Colonic mucosa (tissue), 4 donors: ENCODE results near the gene OPN1LW. TPM values are rescaled to one million over a fixed set of nuclear protein-coding genes. Genes with fewer than 3 reads are reported as not detected.
"Not testable (repeated sequence)": the region's sequence is repeated elsewhere in the genome, so short reads cannot be mapped to it uniquely, and the experiment has no call there.

Experiments
- DNase-seq: peaks from one replicate; pipeline ENCODE4 v3.0.0-alpha.2; 2020
- H3K27ac ChIP-seq: fragments of 200-600 bp; one replicate; pipeline ENCODE4 v1.8.0; 2021
- H3K27me3 ChIP-seq: fragments of 200-600 bp; one replicate; pipeline ENCODE4 v1.8.0; 2021
- H3K36me3 ChIP-seq: fragments of 200-600 bp; one replicate; pipeline ENCODE4 v1.8.0; 2021
- H3K4me1 ChIP-seq: fragments of 200-600 bp; one replicate; pipeline ENCODE4 v1.8.0; 2021; ENCODE audit warnings: mild to moderate bottlenecking
- H3K4me3 ChIP-seq: fragments of 200-600 bp; one replicate; pipeline ENCODE4 v1.8.0; 2021
- H3K9ac ChIP-seq, 2 donors: one replicate each; pipeline ENCODE4 v1.7.0; 2013; ENCODE audit warnings: control low read depth in 2 of 2, low read depth in 2 of 2, low read length in 2 of 2
- H3K9me3 ChIP-seq: fragments of 200-600 bp; one replicate; pipeline ENCODE4 v1.8.0; 2021
- intact Hi-C: fragments of 100-400 bp; cut with DNase I; formaldehyde crosslinking; loops from one replicate; pipeline ENCODE4 v1.14.1; 2022
- total RNA-seq, 2 donors: library from RNA; stranded (reverse); fragmentation: NEBNext Ultra II Directional in 1 of 2; extraction: Animal tissue kit (Norgen Biotek cat#: 25700) in 1 of 2; gene quantifications; one replicate each; pipeline ENCODE4 v1.2.1, GENCODE V29; 2021
- TF ChIP-seq, protein P1 (sequence below): fragments of 200-600 bp; IDR thresholded peaks from one replicate; pipeline ENCODE4 v1.8.0; 2022; ENCODE audit warnings: antibody characterized with exemption, mild to moderate bottlenecking
- donor health status: healthy.
- donor health status: DM: no; HTN: no; CAD: no.
- donor health status: DM: no; HTN: no; CAD: no.

The OPN1LW gene
- total RNA-seq, 2 donors from 2014 or later, result not detected

- H3K9ac ChIP-seq, result no peak overlapping the region
- no peaks in the 10 kb centered on the region for H3K36me3 ChIP-seq
- TF ChIP-seq, protein P1, sequence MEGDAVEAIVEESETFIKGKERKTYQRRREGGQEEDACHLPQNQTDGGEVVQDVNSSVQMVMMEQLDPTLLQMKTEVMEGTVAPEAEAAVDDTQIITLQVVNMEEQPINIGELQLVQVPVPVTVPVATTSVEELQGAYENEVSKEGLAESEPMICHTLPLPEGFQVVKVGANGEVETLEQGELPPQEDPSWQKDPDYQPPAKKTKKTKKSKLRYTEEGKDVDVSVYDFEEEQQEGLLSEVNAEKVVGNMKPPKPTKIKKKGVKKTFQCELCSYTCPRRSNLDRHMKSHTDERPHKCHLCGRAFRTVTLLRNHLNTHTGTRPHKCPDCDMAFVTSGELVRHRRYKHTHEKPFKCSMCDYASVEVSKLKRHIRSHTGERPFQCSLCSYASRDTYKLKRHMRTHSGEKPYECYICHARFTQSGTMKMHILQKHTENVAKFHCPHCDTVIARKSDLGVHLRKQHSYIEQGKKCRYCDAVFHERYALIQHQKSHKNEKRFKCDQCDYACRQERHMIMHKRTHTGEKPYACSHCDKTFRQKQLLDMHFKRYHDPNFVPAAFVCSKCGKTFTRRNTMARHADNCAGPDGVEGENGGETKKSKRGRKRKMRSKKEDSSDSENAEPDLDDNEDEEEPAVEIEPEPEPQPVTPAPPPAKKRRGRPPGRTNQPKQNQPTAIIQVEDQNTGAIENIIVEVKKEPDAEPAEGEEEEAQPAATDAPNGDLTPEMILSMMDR, result no peak
- intact Hi-C loops, result no loop called here
- no peaks in the 10 kb centered on the region for H3K27me3 ChIP-seq
- DNase-seq, result no peak
- H3K9me3 ChIP-seq, result no peaks in the 10 kb centered on the region
- no peak overlapping the region for H3K27ac ChIP-seq
- no peaks in the 10 kb centered on the region for H3K4me1 ChIP-seq
- no peak overlapping the region for H3K4me3 ChIP-seq
These were observed 1.7 kb upstream of the OPN1LW start for GRCh38 chrX:154142386-154142785.

- Histone ChIP-seq H3K4me1 (no peaks in the 10 kb centered on the region), H3K4me3 (no peak overlapping the region), H3K27ac (no peak overlapping the region), H3K36me3 (no peaks in the 10 kb centered on the region), H3K27me3 (no peaks in the 10 kb centered on the region), H3K9me3 (no peaks in the 10 kb centered on the region), H3K9ac (no peak overlapping the region)
- TF ChIP-seq, protein P1, result no peak
- intact Hi-C loops, result no loop called here
- DNase-seq, result no peak
These were observed 895 bp upstream of the OPN1LW start for GRCh38 chrX:154142950-154143745.

GRCh38 chrX:154151030-154151429, 7.0 kb downstream of the OPN1LW start:
- H3K4me1 ChIP-seq, H3K4me3 ChIP-seq, H3K9ac ChIP-seq, H3K27ac ChIP-seq, intact Hi-C loops, H3K36me3 ChIP-seq, H3K27me3 ChIP-seq, H3K9me3 ChIP-seq, DNase-seq: not testable (repeated sequence)

GRCh38 chrX:154156221-154156620, 12.2 kb downstream of the OPN1LW start:
- H3K9me3 ChIP-seq, H3K27me3 ChIP-seq, intact Hi-C loops, H3K36me3 ChIP-seq, H3K9ac ChIP-seq, H3K4me3 ChIP-seq, H3K27ac ChIP-seq, H3K4me1 ChIP-seq, DNase-seq: not testable (repeated sequence)

- H3K27me3 ChIP-seq, H3K9me3 ChIP-seq, H3K4me1 ChIP-seq, H3K4me3 ChIP-seq, H3K27ac ChIP-seq, DNase-seq, H3K36me3 ChIP-seq, intact Hi-C loops, H3K9ac ChIP-seq: not testable (repeated sequence)
These were observed 13.2 kb downstream of the OPN1LW start for GRCh38 chrX:154157207-154157606.

DNA sequence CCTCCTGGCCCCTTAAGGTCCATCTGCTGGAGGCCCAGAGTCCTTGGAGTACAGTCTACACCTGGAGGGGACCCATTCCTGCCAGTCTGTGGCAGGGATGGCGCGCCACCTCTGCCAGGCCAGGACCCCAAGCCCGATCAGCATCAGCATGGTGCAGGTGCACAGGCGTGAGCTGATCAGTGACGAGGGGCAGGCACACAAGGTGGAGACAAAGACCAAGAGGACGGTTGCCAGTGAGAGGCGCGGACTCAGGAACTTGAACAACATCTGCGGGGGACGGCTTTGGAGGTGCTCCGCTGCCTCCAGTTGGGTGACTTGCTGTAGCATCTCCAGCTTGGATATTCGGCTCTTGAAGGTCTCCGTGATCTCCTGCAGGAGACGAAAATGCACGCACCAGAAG, 15.3 kb downstream of the OPN1LW start:
- H3K27ac ChIP-seq, H3K4me1 ChIP-seq, DNase-seq, H3K9me3 ChIP-seq, H3K27me3 ChIP-seq, H3K36me3 ChIP-seq, H3K4me3 ChIP-seq, intact Hi-C loops, H3K9ac ChIP-seq: not testable (repeated sequence)

DNA sequence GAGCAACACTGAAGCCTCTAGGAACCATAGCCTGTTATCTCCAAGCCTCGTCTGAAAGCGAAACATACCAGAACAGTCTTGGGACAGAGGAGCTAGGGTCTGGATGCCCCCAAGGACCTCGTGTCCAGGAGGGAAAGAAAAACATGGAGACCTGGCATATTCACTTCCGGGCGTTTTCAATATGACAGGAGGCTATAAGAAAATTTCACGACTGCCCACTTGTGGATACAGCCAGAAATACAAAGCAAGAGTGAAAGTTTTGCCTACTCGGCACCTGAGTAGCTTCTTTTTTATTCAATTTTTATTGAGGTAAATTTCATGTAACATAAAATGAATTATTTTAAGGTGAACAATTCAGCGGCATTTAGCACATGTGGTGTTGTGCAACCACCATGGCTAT, 20.9 kb downstream of the OPN1LW start:
- DNase-seq, H3K27ac ChIP-seq, H3K9me3 ChIP-seq, intact Hi-C loops, H3K36me3 ChIP-seq, H3K4me1 ChIP-seq, H3K27me3 ChIP-seq, H3K9ac ChIP-seq, H3K4me3 ChIP-seq: not testable (repeated sequence)

GRCh38 chrX:154168384-154168783, 24.3 kb downstream of the OPN1LW start:
- intact Hi-C loops, H3K36me3 ChIP-seq, H3K27ac ChIP-seq, H3K27me3 ChIP-seq, H3K9me3 ChIP-seq, DNase-seq, H3K4me1 ChIP-seq, H3K4me3 ChIP-seq, H3K9ac ChIP-seq: not testable (repeated sequence)

GRCh38 chrX:154172535-154172943, 28.5 kb downstream of the OPN1LW start:
- H3K9ac ChIP-seq, H3K4me3 ChIP-seq, intact Hi-C loops, H3K27ac ChIP-seq, H3K4me1 ChIP-seq, H3K36me3 ChIP-seq, DNase-seq, H3K27me3 ChIP-seq, H3K9me3 ChIP-seq: not testable (repeated sequence)

- H3K27me3 ChIP-seq, H3K9me3 ChIP-seq, H3K4me3 ChIP-seq, H3K27ac ChIP-seq, intact Hi-C loops, H3K36me3 ChIP-seq, H3K4me1 ChIP-seq, H3K9ac ChIP-seq, DNase-seq: not testable (repeated sequence)
These were observed 30.3 kb downstream of the OPN1LW start for GRCh38 chrX:154174356-154174755.

DNA sequence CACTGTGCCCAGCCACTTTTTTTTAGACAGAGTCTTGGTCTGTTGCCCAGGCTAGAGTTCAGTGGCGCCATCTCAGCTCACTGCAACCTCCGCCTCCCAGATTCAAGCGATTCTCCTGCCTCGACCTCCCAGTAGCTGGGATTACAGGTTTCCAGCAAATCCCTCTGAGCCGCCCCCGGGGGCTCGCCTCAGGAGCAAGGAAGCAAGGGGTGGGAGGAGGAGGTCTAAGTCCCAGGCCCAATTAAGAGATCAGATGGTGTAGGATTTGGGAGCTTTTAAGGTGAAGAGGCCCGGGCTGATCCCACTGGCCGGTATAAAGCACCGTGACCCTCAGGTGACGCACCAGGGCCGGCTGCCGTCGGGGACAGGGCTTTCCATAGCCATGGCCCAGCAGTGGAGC, 38.3 kb downstream of the OPN1LW start, which contains the start of gene OPN1MW:
TSS of gene OPN1MW (plus strand) at position 301 of the 400 bp plus-strand sequence. CDS start at position 383, 82 bp downstream.
- H3K27me3 ChIP-seq, H3K36me3 ChIP-seq, H3K4me3 ChIP-seq, intact Hi-C loops, H3K27ac ChIP-seq, H3K9me3 ChIP-seq, H3K4me1 ChIP-seq, DNase-seq, H3K9ac ChIP-seq: not testable (repeated sequence)

- intact Hi-C loops, result not testable (repeated sequence)
These were observed 39.8 kb downstream of the OPN1LW start for GRCh38 chrX:154183794-154184193.

More at GRCh38 chrX:154183794-154184193, 39.8 kb downstream of the OPN1LW start:
- not testable (repeated sequence) for H3K4me3 ChIP-seq, H3K9ac ChIP-seq, DNase-seq, H3K27ac ChIP-seq, H3K4me1 ChIP-seq, H3K36me3 ChIP-seq, H3K9me3 ChIP-seq, H3K27me3 ChIP-seq
